Trophoblast cell (in vitro differentiated cells and primary cell): ENCODE data around the gene SMAD9. TPM values are rescaled to one million over a fixed set of nuclear protein-coding genes. Genes with fewer than 3 reads are reported as not detected.
A peak's percentile ranks its signal among the peaks of the same experiment; 100 is the strongest.

Source experiments
- DNase-seq, 2 donors: peaks; one replicate each; pipeline ENCODE4 v3.0.0-alpha.2; 2016
- H2AFZ ChIP-seq: 2 replicates; pipeline ENCODE4 v1.6.1; 2013; ENCODE audit warnings: low read length, moderate library complexity, mild to moderate bottlenecking; ENCODE audit not compliant: insufficient read depth, poor library complexity
- H2AK5ac ChIP-seq: 2 replicates; pipeline ENCODE4 v1.6.1; 2013; ENCODE audit warnings: mild to moderate bottlenecking, low read length
- H2BK120ac ChIP-seq: 2 replicates; pipeline ENCODE4 v1.6.1; 2013; ENCODE audit warnings: low read length, mild to moderate bottlenecking, moderate library complexity; ENCODE audit not compliant: insufficient read depth, poor library complexity
- H2BK12ac ChIP-seq: 2 replicates; pipeline ENCODE4 v1.6.1; 2013; ENCODE audit warnings: mild to moderate bottlenecking, low read length, moderate library complexity
- H2BK5ac ChIP-seq: 2 replicates; pipeline ENCODE4 v1.6.1; 2013; ENCODE audit warnings: low read length, low read depth, moderate library complexity, mild to moderate bottlenecking; ENCODE audit not compliant: poor library complexity
- H3K14ac ChIP-seq: 2 replicates; pipeline ENCODE4 v1.6.1; 2013; ENCODE audit warnings: mild to moderate bottlenecking, low read length
- H3K18ac ChIP-seq: 2 replicates; pipeline ENCODE4 v1.6.1; 2013; ENCODE audit warnings: mild to moderate bottlenecking, low read length
- H3K23ac ChIP-seq: 2 replicates; pipeline ENCODE4 v1.6.1; 2013; ENCODE audit warnings: low read length
- H3K27ac ChIP-seq: 2 replicates; pipeline ENCODE4 v1.5.1; 2013; ENCODE audit warnings: low read depth, mild to moderate bottlenecking, inconsistent platforms, low read length, moderate library complexity
- H3K27me3 ChIP-seq: 2 replicates; pipeline ENCODE4 v1.6.1; 2013; ENCODE audit warnings: inconsistent platforms, mild to moderate bottlenecking, low read length, moderate library complexity; ENCODE audit not compliant: insufficient read depth
- H3K36me3 ChIP-seq, 2 experiments: 1 replicate in 1 of 2; 2 replicates in 1 of 2; pipeline ENCODE4 v1.6.1; 2013; ENCODE audit warnings: low read length in 2 of 2, mild to moderate bottlenecking in 2 of 2, moderate library complexity in 1 of 2; ENCODE audit not compliant: insufficient read depth in 2 of 2, control insufficient read depth in 1 of 2
- H3K4ac ChIP-seq: 2 replicates; pipeline ENCODE4 v1.6.1; 2013; ENCODE audit warnings: low read depth, mild to moderate bottlenecking, low read length, moderate library complexity
- H3K4me1 ChIP-seq, 2 experiments: 1 replicate in 1 of 2; 2 replicates in 1 of 2; pipeline ENCODE4 v1.6.1; 2013; ENCODE audit warnings: low read length in 2 of 2, mild to moderate bottlenecking in 2 of 2, moderate library complexity in 1 of 2; ENCODE audit not compliant: insufficient read depth in 2 of 2, control insufficient read depth in 1 of 2
- H3K4me2 ChIP-seq: 2 replicates; pipeline ENCODE4 v1.6.1; 2013; ENCODE audit warnings: inconsistent platforms, mild to moderate bottlenecking, low read length, moderate library complexity
- H3K4me3 ChIP-seq: 2 replicates; pipeline ENCODE4 v1.5.1; 2013; ENCODE audit warnings: mild to moderate bottlenecking, low read depth, low read length, inconsistent platforms
- H3K79me1 ChIP-seq: one replicate; pipeline ENCODE4 v1.6.1; 2013; ENCODE audit warnings: low read length
- H3K79me2 ChIP-seq: 2 replicates; pipeline ENCODE4 v1.6.1; 2013; ENCODE audit warnings: low read length, mild to moderate bottlenecking; ENCODE audit not compliant: control insufficient read depth, insufficient read depth, poor library complexity
- H3K9ac ChIP-seq: 2 replicates; pipeline ENCODE4 v1.6.1; 2013; ENCODE audit warnings: mild to moderate bottlenecking, low read length
- H3K9me3 ChIP-seq: 2 replicates; pipeline ENCODE4 v1.6.1; 2013; ENCODE audit warnings: low read depth, mild to moderate bottlenecking, control low read depth, inconsistent platforms, low read length; ENCODE audit not compliant: insufficient read depth
- H4K12ac ChIP-seq: 2 replicates; pipeline ENCODE4 v1.6.1; 2013; ENCODE audit warnings: low read depth, mild to moderate bottlenecking, low read length, moderate library complexity
- H4K8ac ChIP-seq: 2 replicates; pipeline ENCODE4 v1.6.1; 2013; ENCODE audit warnings: low read depth, mild to moderate bottlenecking, low read length, moderate library complexity
- H4K91ac ChIP-seq: one replicate; pipeline ENCODE4 v1.6.1; 2013; ENCODE audit warnings: low read depth, mild to moderate bottlenecking, low read length, moderate library complexity
- WGBS: extraction: QIAGEN DNeasy Blood & Tissue Kit; methylation state at CpG from one replicate; pipeline ENCODE4 v1.1.7; 2013; ENCODE audit warnings: missing lambda C conversion rate; ENCODE audit not compliant: insufficient read length, insufficient coverage; ENCODE audit errors: extremely low coverage; 5-methylcytosine and 5-hydroxymethylcytosine counted together
- polyA plus RNA-seq: library from polyadenylated mRNA; stranded (reverse); fragments of 200-250 nt; gene quantifications from 2 replicates; pipeline ENCODE4 v1.2.3, GENCODE V29; 2013

SMAD9 gene
- 13.6 and 14.4 TPM in 2 replicates for polyA plus RNA-seq

DNA sequence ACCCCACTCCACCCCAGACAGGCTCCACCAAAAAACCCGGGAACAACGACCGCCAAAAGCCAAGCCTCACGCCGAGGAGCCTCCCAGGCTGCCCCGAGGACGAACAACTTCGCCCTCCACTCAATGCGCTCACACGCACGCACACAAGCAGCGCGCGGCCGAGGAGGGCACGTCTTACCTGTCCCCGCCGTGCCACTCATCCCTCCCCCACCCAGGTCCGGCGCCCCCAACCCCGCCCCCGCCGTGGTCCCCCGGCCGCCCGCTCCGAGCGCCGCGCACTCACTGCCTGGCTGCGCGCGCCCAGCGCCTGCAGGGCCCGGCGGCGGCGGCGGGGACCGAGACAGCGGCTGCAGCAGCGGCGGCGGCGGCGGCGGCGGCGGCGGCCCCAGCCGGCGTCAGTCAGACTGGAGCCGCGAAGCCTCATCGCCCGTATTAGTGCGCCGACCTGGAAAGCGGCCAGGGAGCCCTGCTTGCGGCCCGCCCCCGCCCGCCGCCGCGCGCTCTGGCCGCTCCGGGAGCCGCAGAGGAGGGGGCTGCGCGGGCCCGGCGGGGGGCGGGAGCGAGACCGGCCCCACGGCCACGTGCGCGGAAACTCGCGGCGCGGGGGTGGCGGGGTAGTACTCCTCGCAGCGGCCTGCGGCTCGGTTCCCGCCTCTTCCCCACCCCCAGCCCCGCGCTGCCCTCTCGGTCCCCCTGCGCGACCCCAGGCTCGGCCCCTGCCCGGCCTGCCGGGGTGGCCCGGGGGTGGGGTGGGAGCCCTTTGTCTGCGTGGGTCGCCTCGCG, at the start of gene SMAD9:
Gene SMAD9 (minus strand): TSS at position 406 of the 783 bp plus-strand sequence. CDS start 40,549 bp downstream, outside the sequence.
- Histone ChIP-seq H2BK12ac (peak within 1 kb of the TSS; percentile 87), H3K4me1 (peaks cover 6 to 14% of the 10 kb centered on the region in 2 experiments), H3K18ac (peak within 1 kb of the TSS; percentile 88), H3K14ac (peak within 1 kb of the TSS; percentile 89), H2BK5ac (peak within 1 kb of the TSS; percentile 95), H2AFZ (peak within 1 kb of the TSS; percentile 63), H3K9me3 (peaks cover 2% of the 10 kb centered on the region), H3K79me1 (peaks cover 26% of the 10 kb centered on the region), H4K12ac (peak within 1 kb of the TSS; percentile 83), H3K4me2 (peak within 1 kb of the TSS; percentile 85), H2BK120ac (peak within 1 kb of the TSS; percentile 96), H3K79me2 (peaks cover 5% of the 10 kb centered on the region), H3K27me3 (no peaks in the 10 kb centered on the region), H3K9ac (peak within 1 kb of the TSS; percentile 57), H2AK5ac (peak within 1 kb of the TSS; percentile 90), H3K4ac (peak within 1 kb of the TSS; percentile 80), H3K36me3 (no peaks in the 10 kb centered on the region), H3K4me3 (peak within 1 kb of the TSS; percentile 90), H4K91ac (peak within 1 kb of the TSS; percentile 98), H4K8ac (peak within 1 kb of the TSS; percentile 92), H3K23ac (no peak within 1 kb of the TSS), H3K27ac (peak within 1 kb of the TSS; percentile 92)
- DNase-seq, result peak; percentile 68 to 78
- no CpG with 5 or more reads among the region's 104 CpGs for WGBS

DNA sequence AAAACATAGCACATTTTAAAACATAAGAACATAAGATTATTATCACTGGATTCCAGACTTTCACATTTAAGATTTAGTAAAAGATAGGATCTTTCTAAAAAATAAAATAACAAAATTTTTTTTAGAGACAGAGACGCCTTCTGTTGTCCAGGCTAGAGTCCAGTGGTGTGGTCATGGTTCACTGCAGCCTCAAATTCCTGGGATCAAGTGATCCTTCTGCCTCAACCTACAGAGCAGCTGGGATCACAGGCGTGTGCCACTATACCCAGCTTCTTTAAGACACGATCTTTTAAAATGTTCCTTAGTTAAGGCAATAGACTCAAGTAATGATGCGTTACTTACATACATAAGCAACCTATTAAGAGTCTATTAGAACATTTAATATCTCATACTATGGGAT, 46.4 kb upstream of the SMAD9 start:
- DNase-seq, result no peak
- no peak overlapping the region for H3K4ac ChIP-seq
- H3K9ac ChIP-seq, result no peak overlapping the region
- no peak overlapping the region for H2AFZ ChIP-seq
- no peak overlapping the region for H4K91ac ChIP-seq
- H2BK12ac ChIP-seq, result peak overlapping the region; percentile 64
- H3K4me3 ChIP-seq, result no peak overlapping the region
- H3K23ac ChIP-seq, result no peak overlapping the region
- H3K79me1 ChIP-seq, result no peaks in the 10 kb centered on the region
- peaks cover 16 to 22% of the 10 kb centered on the region in 2 experiments for H3K36me3 ChIP-seq
- no peak overlapping the region for H4K8ac ChIP-seq
- no peak overlapping the region for H3K14ac ChIP-seq
- peaks cover 0 to 1% of the 10 kb centered on the region in 2 experiments for H3K4me1 ChIP-seq
- WGBS, result no CpG with 5 or more reads among the region's 4 CpGs
- peak overlapping the region; percentile 51 for H2BK120ac ChIP-seq
- H3K79me2 ChIP-seq, result no peaks in the 10 kb centered on the region
- H2BK5ac ChIP-seq, result no peak overlapping the region
- H3K27me3 ChIP-seq, result no peaks in the 10 kb centered on the region
- H3K18ac ChIP-seq, result no peak overlapping the region
- H4K12ac ChIP-seq, result no peak overlapping the region
- no peak overlapping the region for H2AK5ac ChIP-seq
- H3K27ac ChIP-seq, result no peak overlapping the region
- H3K9me3 ChIP-seq, result no peaks in the 10 kb centered on the region
- no peak overlapping the region for H3K4me2 ChIP-seq

DNA sequence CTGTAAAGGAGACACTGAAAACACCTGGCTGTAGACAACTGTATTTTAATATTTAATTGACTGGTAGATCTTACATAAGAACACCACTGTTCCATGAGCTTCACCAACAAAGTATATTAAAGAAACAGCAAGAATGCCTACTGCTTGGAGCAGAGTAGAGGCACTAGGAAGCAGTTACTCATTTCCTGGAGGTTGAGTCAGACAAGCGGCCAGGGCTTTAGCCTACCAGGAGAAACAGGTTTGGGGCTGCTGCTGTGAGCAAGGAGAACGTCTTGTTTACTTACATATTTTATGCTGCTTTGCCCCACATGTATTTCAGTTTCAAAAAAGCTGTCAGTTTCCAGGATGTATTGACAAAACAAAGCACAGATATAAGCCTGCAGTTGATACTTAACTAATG, 45.7 kb upstream of the SMAD9 start:
- H3K27ac ChIP-seq, result no peak overlapping the region
- no peak overlapping the region for H2BK120ac ChIP-seq
- no peak overlapping the region for H4K91ac ChIP-seq
- WGBS, result no CpG with 5 or more reads among the region's 2 CpGs
- H4K8ac ChIP-seq, result no peak overlapping the region
- H3K4me1 ChIP-seq, result peaks cover 0 to 1% of the 10 kb centered on the region in 2 experiments
- H3K4me2 ChIP-seq, result no peak overlapping the region
- no peak overlapping the region for H3K9ac ChIP-seq
- no peak overlapping the region for H4K12ac ChIP-seq
- H3K36me3 ChIP-seq, result peaks cover 16 to 22% of the 10 kb centered on the region in 2 experiments
- no peak overlapping the region for H2AK5ac ChIP-seq
- no peaks in the 10 kb centered on the region for H3K79me2 ChIP-seq
- H2BK5ac ChIP-seq, result no peak overlapping the region
- H3K27me3 ChIP-seq, result no peaks in the 10 kb centered on the region
- no peak overlapping the region for H3K4ac ChIP-seq
- H2BK12ac ChIP-seq, result no peak overlapping the region
- no peak overlapping the region for H2AFZ ChIP-seq
- no peaks in the 10 kb centered on the region for H3K9me3 ChIP-seq
- no peak overlapping the region for H3K23ac ChIP-seq
- no peak overlapping the region for H3K18ac ChIP-seq
- DNase-seq, result peak; percentile 52 to 56
- no peaks in the 10 kb centered on the region for H3K79me1 ChIP-seq
- H3K4me3 ChIP-seq, result no peak overlapping the region
- no peak overlapping the region for H3K14ac ChIP-seq

DNA sequence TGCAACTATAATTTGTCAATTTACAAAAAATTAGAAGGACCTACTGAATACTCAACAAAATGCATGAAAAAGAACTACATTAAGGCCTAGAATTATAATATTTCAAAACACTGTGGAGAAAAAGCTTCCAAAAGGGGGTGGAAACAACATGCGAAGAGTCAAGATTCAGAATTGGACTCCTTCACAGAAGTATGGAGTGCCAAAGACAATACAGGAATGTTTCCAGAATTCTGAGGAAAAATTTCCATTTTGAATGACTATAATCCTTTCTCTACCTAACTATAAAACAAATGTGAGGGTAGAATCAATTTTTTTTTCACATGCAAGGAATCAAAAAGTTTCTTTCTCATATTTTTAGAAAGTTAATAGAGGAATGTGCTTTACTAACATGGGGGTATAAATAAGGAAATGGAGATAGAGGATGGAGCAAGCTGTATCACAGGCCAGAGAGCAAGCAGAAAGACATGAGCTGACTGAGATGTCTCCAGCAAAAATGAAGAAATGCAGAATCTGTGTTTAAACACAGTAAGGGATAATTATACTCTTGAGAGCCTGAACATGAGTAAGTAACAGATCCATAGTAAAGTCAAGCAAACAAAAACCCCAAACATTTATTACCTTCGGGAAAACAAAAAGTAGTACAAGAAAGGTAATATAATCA, 39.5 kb upstream of the SMAD9 start:
- H3K9ac ChIP-seq, result no peak overlapping the region
- no peak overlapping the region for H3K23ac ChIP-seq
- H2AFZ ChIP-seq, result no peak overlapping the region
- no peak overlapping the region for H3K4me3 ChIP-seq
- H3K9me3 ChIP-seq, result no peaks in the 10 kb centered on the region
- no peak overlapping the region for H3K4me2 ChIP-seq
- H4K91ac ChIP-seq, result no peak overlapping the region
- peaks cover 3% of the 10 kb centered on the region in 2 experiments for H3K4me1 ChIP-seq
- no peak overlapping the region for H3K18ac ChIP-seq
- H3K27me3 ChIP-seq, result no peaks in the 10 kb centered on the region
- H2BK120ac ChIP-seq, result no peak overlapping the region
- no peak overlapping the region for H2AK5ac ChIP-seq
- no peak overlapping the region for H3K14ac ChIP-seq
- no peak overlapping the region for H2BK12ac ChIP-seq
- peaks cover 5% of the 10 kb centered on the region for H3K79me1 ChIP-seq
- H3K27ac ChIP-seq, result no peak overlapping the region
- no peak overlapping the region for H3K4ac ChIP-seq
- peaks cover 8 to 14% of the 10 kb centered on the region in 2 experiments for H3K36me3 ChIP-seq
- DNase-seq, result no peak
- no peak overlapping the region for H2BK5ac ChIP-seq
- no peak overlapping the region for H4K12ac ChIP-seq
- no peaks in the 10 kb centered on the region for H3K79me2 ChIP-seq
- no CpG with 5 or more reads among the region's 2 CpGs for WGBS
- no peak overlapping the region for H4K8ac ChIP-seq
